ENCODE results near the gene EML3.

Gene EML3

GRCh38 chr11:62559204-62559603 is 53.4 kb downstream of the EML3 start:
- TF ChIP-seq CTCF (IDR thresholded peaks at IDR 0.05; ENCODE audit: low read depth, low read length, missing control alignments), result no peak
- in situ Hi-C loops (cut with HindIII; ENCODE audit: low sequenced_read_pairs), result no loop called here
- no peak overlapping the region for H3K4me3 ChIP-seq (ENCODE audit: low read depth, low read length)
- DNase-seq (ENCODE audit: low read depth), result no peak

GRCh38 chr11:62558669-62559068 is 53.9 kb downstream of the EML3 start:
- TF ChIP-seq CTCF (IDR thresholded peaks at IDR 0.05; ENCODE audit: low read depth, low read length, missing control alignments), result no peak
- in situ Hi-C loops (cut with HindIII; ENCODE audit: low sequenced_read_pairs), result no loop called here

GRCh38 chr11:62556875-62557631 is 55.5 kb downstream of the EML3 start:
- no peak for TF ChIP-seq CTCF (IDR thresholded peaks at IDR 0.05; ENCODE audit: low read depth, low read length, missing control alignments)
- no peak for DNase-seq (ENCODE audit: low read depth)
- no peak overlapping the region for H3K4me3 ChIP-seq (ENCODE audit: low read depth, low read length)
- in situ Hi-C loops (cut with HindIII; ENCODE audit: low sequenced_read_pairs), result no loop called here

More at GRCh38 chr11:62558669-62559068, 53.9 kb downstream of the EML3 start:
- no peak overlapping the region for H3K4me3 ChIP-seq (ENCODE audit: low read depth, low read length)
- no peak for DNase-seq (ENCODE audit: low read depth)

- in situ Hi-C loops (cut with HindIII; ENCODE audit: low sequenced_read_pairs), result no loop called here
- DNase-seq (ENCODE audit: low read depth), result peak; percentile 84
- no peak for TF ChIP-seq CTCF (IDR thresholded peaks at IDR 0.05; ENCODE audit: low read depth, low read length, missing control alignments)
- H3K4me3 ChIP-seq (ENCODE audit: low read depth, low read length), result peak overlapping the region; percentile 1
These were observed 56.3 kb downstream of the EML3 start for GRCh38 chr11:62556108-62556874.

GRCh38 chr11:62555464-62556107 is 57.0 kb downstream of the EML3 start:
- DNase-seq (ENCODE audit: low read depth), result no peak
- in situ Hi-C loops (cut with HindIII; ENCODE audit: low sequenced_read_pairs), result no loop called here
- peak overlapping the region; percentile 1 for H3K4me3 ChIP-seq (ENCODE audit: low read depth, low read length)
- TF ChIP-seq CTCF (IDR thresholded peaks at IDR 0.05; ENCODE audit: low read depth, low read length, missing control alignments), result no peak

GRCh38 chr11:62554387-62555167 is 58.0 kb downstream of the EML3 start:
- in situ Hi-C loops (cut with HindIII; ENCODE audit: low sequenced_read_pairs), result no loop called here
- DNase-seq (ENCODE audit: low read depth), result no peak
- TF ChIP-seq CTCF (IDR thresholded peaks at IDR 0.05; ENCODE audit: low read depth, low read length, missing control alignments), result no peak
- no peak overlapping the region for H3K4me3 ChIP-seq (ENCODE audit: low read depth, low read length)
